Vagina (tissue), 2 donors: Measurements from ENCODE around the gene ZBTB16. TPM values are rescaled to one million over a fixed set of nuclear protein-coding genes. Genes with fewer than 3 reads are reported as not detected.

ENCODE experiments used
- DNase-seq, 2 donors: peaks; one replicate each; pipeline ENCODE4 v3.0.0-alpha.2; 2017; ENCODE audit errors: extremely low spot score in 2 of 2
- H3K27ac ChIP-seq: fragments of 200-600 bp; sonication (generic); one replicate; pipeline ENCODE4 v1.5.1; 2019
- H3K27me3 ChIP-seq: fragments of 200-600 bp; sonication (generic); one replicate; pipeline ENCODE4 v1.5.1; 2019
- H3K36me3 ChIP-seq, 2 donors: fragments of 200-600 bp; sonication (generic); one replicate each; pipeline ENCODE4 v1.5.1; 2017 to 2019
- H3K4me1 ChIP-seq: fragments of 200-600 bp; sonication (generic); one replicate; pipeline ENCODE4 v1.5.1; 2019
- H3K4me3 ChIP-seq, 2 donors: fragments of 200-600 bp; sonication (generic); 1 replicate in 1 of 2; 2 replicates in 1 of 2; pipeline ENCODE4 v1.5.1; 2016 to 2019
- H3K9me3 ChIP-seq: fragments of 200-600 bp; sonication (generic); one replicate; pipeline ENCODE4 v1.5.1; 2019
- CTCF ChIP-seq, 3 experiments: fragments of 450-650 bp in 2 of 3; fragments of 200-600 bp in 1 of 3; sonication (generic) in 1 of 3; IDR thresholded peaks; one replicate each; pipeline ENCODE4 v1.5.1; 2017 to 2019; ENCODE audit warnings: antibody characterized with exemption in 3 of 3, mild to moderate bottlenecking in 2 of 3, moderate library complexity in 2 of 3
- POLR2A ChIP-seq, 2 donors: fragments of 450-650 bp; IDR thresholded peaks; one replicate each; pipeline ENCODE4 v1.6.1; 2017; ENCODE audit warnings: antibody characterized with exemption in 2 of 2, mild to moderate bottlenecking in 2 of 2, moderate library complexity in 2 of 2
- POLR2AphosphoS5 ChIP-seq, 2 donors: sonication (generic); formaldehyde crosslinking; IDR thresholded peaks; one replicate each; pipeline ENCODE4 v1.9.0; 2017; ENCODE audit warnings: antibody characterized with exemption in 2 of 2, mild to moderate bottlenecking in 2 of 2, low read depth in 1 of 2; ENCODE audit not compliant: insufficient read depth in 1 of 2
- intact Hi-C: fragments of 100-400 bp; cut with DNase I; formaldehyde crosslinking; loops from one replicate; pipeline ENCODE4 v1.15.1; 2023
- total RNA-seq: library from RNA; depleted of rRNA; stranded (reverse); fragments of >200 nt; gene quantifications from one replicate; pipeline ENCODE4 v1.2.3, GENCODE V29; 2016

The ZBTB16 gene
- total RNA-seq, 1 donor from 2014 or later: 243 TPM

- H3K27ac ChIP-seq: peak overlapping the region; percentile 95
- TF ChIP-seq POLR2AphosphoS5 (IDR thresholded peaks at IDR 0.05; ENCODE audit: insufficient read depth in 1 of 2, low read depth in 1 of 2) (no peak), POLR2A (IDR thresholded peaks at IDR 0.05) (no peak), CTCF (IDR thresholded peaks at IDR 0.05) (no peak)
- no peaks in the 10 kb centered on the region for H3K9me3 ChIP-seq
- H3K27me3 ChIP-seq: no peaks in the 10 kb centered on the region
- intact Hi-C loops: loop anchor here (10.0 kb wide), 1 partner anchor 87 kb away; no protein-coding TSS in a partner anchor
- no peak overlapping the region for H3K4me3 ChIP-seq
- no peak for DNase-seq
- peaks cover 96% of the 10 kb centered on the region for H3K4me1 ChIP-seq
- no peaks in the 10 kb centered on the region for H3K36me3 ChIP-seq
Observed at GRCh38 chr11:114167355-114167754, 107.8 kb downstream of the ZBTB16 start.

- no peaks in the 10 kb centered on the region for H3K36me3 ChIP-seq
- intact Hi-C loops: loop anchor here (10.0 kb wide), 1 partner anchor 87 kb away; no protein-coding TSS in a partner anchor
- peak overlapping the region; percentile 95 for H3K27ac ChIP-seq
- H3K9me3 ChIP-seq: no peaks in the 10 kb centered on the region
- no peak for DNase-seq
- TF ChIP-seq CTCF (IDR thresholded peaks at IDR 0.05) (no peak), POLR2A (IDR thresholded peaks at IDR 0.05) (no peak), POLR2AphosphoS5 (IDR thresholded peaks at IDR 0.05; ENCODE audit: insufficient read depth in 1 of 2, low read depth in 1 of 2) (no peak)
- H3K4me1 ChIP-seq: peaks cover 96% of the 10 kb centered on the region
- H3K4me3 ChIP-seq: no peak overlapping the region
- H3K27me3 ChIP-seq: no peaks in the 10 kb centered on the region
Observed at GRCh38 chr11:114167771-114168448, 108.4 kb downstream of the ZBTB16 start.

- Histone ChIP-seq H3K9me3 (no peaks in the 10 kb centered on the region), H3K36me3 (no peaks in the 10 kb centered on the region), H3K4me1 (peaks cover 96% of the 10 kb centered on the region), H3K27me3 (no peaks in the 10 kb centered on the region), H3K27ac (peak overlapping the region; percentile 95), H3K4me3 (no peak overlapping the region)
- DNase-seq: no peak
- intact Hi-C loops: loop anchor here (10.0 kb wide), 1 partner anchor 86 kb away; no protein-coding TSS in a partner anchor
- no peak for TF ChIP-seq POLR2A (IDR thresholded peaks at IDR 0.05)
- TF ChIP-seq POLR2AphosphoS5 (IDR thresholded peaks at IDR 0.05; ENCODE audit: insufficient read depth in 1 of 2, low read depth in 1 of 2): no peak
- TF ChIP-seq CTCF (IDR thresholded peaks at IDR 0.05): no peak
Observed at GRCh38 chr11:114168691-114169090, 109.2 kb downstream of the ZBTB16 start.

- H3K4me3 ChIP-seq: no peak overlapping the region
- peak overlapping the region; percentile 95 for H3K27ac ChIP-seq
- no peaks in the 10 kb centered on the region for H3K9me3 ChIP-seq
- peaks cover 96% of the 10 kb centered on the region for H3K4me1 ChIP-seq
- DNase-seq: peak in 1 of 2 donors; percentile 94
- TF ChIP-seq POLR2AphosphoS5 (IDR thresholded peaks at IDR 0.05; ENCODE audit: insufficient read depth in 1 of 2, low read depth in 1 of 2) (peak in 1 of 2 donors; percentile 68), CTCF (IDR thresholded peaks at IDR 0.05) (no peak)
- no peaks in the 10 kb centered on the region for H3K27me3 ChIP-seq
- intact Hi-C loops: loop anchor here (10.0 kb wide), 1 partner anchor 85 kb away; no protein-coding TSS in a partner anchor
- no peaks in the 10 kb centered on the region for H3K36me3 ChIP-seq
Observed at GRCh38 chr11:114169321-114169749, 109.8 kb downstream of the ZBTB16 start.

- TF ChIP-seq POLR2A (IDR thresholded peaks at IDR 0.05): no peak
- no peak for TF ChIP-seq POLR2AphosphoS5 (IDR thresholded peaks at IDR 0.05; ENCODE audit: insufficient read depth in 1 of 2, low read depth in 1 of 2)
- no peak for TF ChIP-seq CTCF (IDR thresholded peaks at IDR 0.05)
- Histone ChIP-seq H3K27me3 (no peaks in the 10 kb centered on the region), H3K36me3 (no peaks in the 10 kb centered on the region), H3K27ac (peak overlapping the region; percentile 95), H3K9me3 (no peaks in the 10 kb centered on the region), H3K4me3 (no peak overlapping the region), H3K4me1 (peaks cover 96% of the 10 kb centered on the region)
- DNase-seq: no peak
- intact Hi-C loops: loop anchor here (2.0 to 10.0 kb wide), 2 partner anchors 85 to 109 kb away; no protein-coding TSS in a partner anchor
Observed at GRCh38 chr11:114169821-114170220, 110.3 kb downstream of the ZBTB16 start.
